OCI-LY7 (cell line): ENCODE data around the gene ACIN1. TPM values are rescaled to one million over a fixed set of nuclear protein-coding genes. Genes with fewer than 3 reads are reported as not detected.

Experiments
- BruUV-seq: library from RNA; stranded (reverse); fragments of 400-500 nt; replicated peaks from 2 replicates; lab custom pipeline; 2021; lab: Mats Ljungman, UMichigan
- CTCF ChIA-PET: fragments of 300-600 bp; sonication (Branson Sonifier 250); formaldehyde crosslinking; loops from one replicate; lab custom pipeline; 2022; ENCODE audit warnings: antibody characterized with exemption; ENCODE audit not compliant: unreplicated experiment; lab: Charles Lee
- POLR2A ChIA-PET: fragments of 300-600 bp; sonication (Branson Sonifier 250); formaldehyde crosslinking; loops from one replicate; lab custom pipeline; 2022; ENCODE audit warnings: antibody characterized with exemption; lab: Charles Lee
- DNase-seq: peaks from one replicate; pipeline ENCODE4 v3.0.0-alpha.2; 2015; ENCODE audit warnings: low spot score
- H2AFZ ChIP-seq: fragments of 200-600 bp; sonication (generic), shearing (Covaris generic); 2 replicates; pipeline ENCODE4 v1.6.1; 2014; ENCODE audit warnings: mild to moderate bottlenecking, antibody characterized with exemption, low read length, moderate library complexity
- H3K27ac ChIP-seq: fragments of 200-600 bp; sonication (generic); 2 replicates; pipeline ENCODE4 v1.5.1; 2014; ENCODE audit warnings: mixed run types, low read depth, mild to moderate bottlenecking, moderate library complexity, low read length, inconsistent platforms; ENCODE audit not compliant: poor library complexity, severe bottlenecking
- H3K36me3 ChIP-seq: fragments of 200-600 bp; sonication (generic); 2 replicates; pipeline ENCODE4 v1.6.1; 2014; ENCODE audit warnings: mild to moderate bottlenecking, antibody characterized with exemption, low read length, moderate library complexity, mixed read lengths; ENCODE audit not compliant: insufficient read depth
- H3K4me1 ChIP-seq: fragments of 200-600 bp; sonication (generic); 2 replicates; pipeline ENCODE4 v1.5.1; 2014; ENCODE audit warnings: mild to moderate bottlenecking, low read length; ENCODE audit not compliant: insufficient read depth, poor library complexity, severe bottlenecking
- H3K4me2 ChIP-seq: fragments of 200-600 bp; sonication (generic); 2 replicates; pipeline ENCODE4 v1.6.1; 2014; ENCODE audit warnings: mild to moderate bottlenecking, low read length
- H3K4me3 ChIP-seq: fragments of 200-600 bp; sonication (generic); 2 replicates; pipeline ENCODE4 v1.5.1; 2014; ENCODE audit warnings: mild to moderate bottlenecking, low read depth, low read length; ENCODE audit not compliant: poor library complexity, severe bottlenecking
- H3K79me2 ChIP-seq: fragments of 200-600 bp; sonication (generic); 2 replicates; pipeline ENCODE4 v1.6.1; 2016; ENCODE audit warnings: low read depth, mild to moderate bottlenecking, low read length, moderate library complexity, mixed read lengths; ENCODE audit not compliant: insufficient read depth
- H3K9me2 ChIP-seq: fragments of 200-600 bp; sonication (generic); 2 replicates; pipeline ENCODE4 v1.6.1; 2016; ENCODE audit warnings: mild to moderate bottlenecking, low read length, mixed read lengths; ENCODE audit not compliant: insufficient read depth
- H3K9me3 ChIP-seq: fragments of 200-600 bp; sonication (generic); 2 replicates; pipeline ENCODE4 v1.6.1; 2014; ENCODE audit warnings: mild to moderate bottlenecking, mixed run types, low read length, mixed read lengths
- H4K20me1 ChIP-seq: fragments of 200-600 bp; sonication (generic); 2 replicates; pipeline ENCODE4 v1.6.1; 2014; ENCODE audit warnings: mild to moderate bottlenecking, antibody characterized with exemption, low read length, moderate library complexity, mixed read lengths; ENCODE audit not compliant: insufficient read depth
- EZH2phosphoT487 ChIP-seq: fragments of 200-600 bp; sonication (generic); IDR thresholded peaks from 2 replicates; pipeline ENCODE4 v1.6.1; 2018; ENCODE audit warnings: low read depth, borderline replicate concordance, mild to moderate bottlenecking, mixed run types, antibody characterized with exemption, low read length, moderate library complexity, mixed read lengths
- intact Hi-C: fragments of 100-400 bp; cut with micrococcal nuclease; formaldehyde crosslinking; loops from one replicate; pipeline ENCODE4 v1.10.0; 2022; ENCODE audit not compliant: unreplicated experiment
- total RNA-seq, 2 experiments: library from RNA; depleted of rRNA in 1 of 2; stranded (reverse); fragments of >200 nt in 1 of 2; shearing (Covaris generic) in 1 of 2; gene quantifications; 2 replicates each; pipeline ENCODE4 v1.2.3, GENCODE V29; 2014 to 2022
- TF ChIP-seq, protein P1 (sequence below): fragments of 200-600 bp; sonication (generic); conservative IDR thresholded peaks from 2 replicates; pipeline ENCODE4 v1.5.1; 2014; ENCODE audit warnings: mild to moderate bottlenecking, antibody characterized with exemption, low read length, moderate library complexity, mixed read lengths

Gene ACIN1
- total RNA-seq, 2 experiments from 2014 or later = 107 to 206 TPM

DNA sequence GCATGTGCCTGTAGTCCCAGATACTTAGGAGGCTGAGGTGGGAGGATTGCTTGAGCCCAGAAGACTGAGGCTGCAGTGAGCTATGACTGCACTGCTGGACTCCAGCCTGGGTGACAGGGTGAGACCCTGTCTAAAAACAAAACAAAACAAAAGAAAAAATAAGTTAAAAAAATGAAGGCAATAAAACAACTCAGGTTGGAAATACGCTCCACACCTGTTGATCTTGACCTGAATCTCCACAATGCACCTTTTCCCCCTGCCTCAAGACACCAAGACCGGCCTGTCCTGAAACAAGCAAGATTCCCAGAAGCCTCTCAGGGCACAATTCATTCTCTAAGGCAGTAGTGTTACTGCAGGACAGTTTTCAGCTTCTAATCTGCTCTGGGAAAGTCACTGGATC, 44.9 kb upstream of the ACIN1 start:
- no peaks in the 10 kb centered on the region for H4K20me1 ChIP-seq
- H2AFZ ChIP-seq = no peak overlapping the region
- no peaks in the 10 kb centered on the region for H3K36me3 ChIP-seq
- no peak for DNase-seq
- no peaks in the 10 kb centered on the region for H3K4me1 ChIP-seq
- H3K4me3 ChIP-seq = no peak overlapping the region
- no peak overlapping the region for H3K4me2 ChIP-seq
- CTCF ChIA-PET = no interaction called here
- no peaks in the 10 kb centered on the region for H3K9me3 ChIP-seq
- no peaks in the 10 kb centered on the region for H3K9me2 ChIP-seq
- POLR2A ChIA-PET = no interaction called here
- H3K27ac ChIP-seq = no peak overlapping the region
- TF ChIP-seq, protein P1, sequence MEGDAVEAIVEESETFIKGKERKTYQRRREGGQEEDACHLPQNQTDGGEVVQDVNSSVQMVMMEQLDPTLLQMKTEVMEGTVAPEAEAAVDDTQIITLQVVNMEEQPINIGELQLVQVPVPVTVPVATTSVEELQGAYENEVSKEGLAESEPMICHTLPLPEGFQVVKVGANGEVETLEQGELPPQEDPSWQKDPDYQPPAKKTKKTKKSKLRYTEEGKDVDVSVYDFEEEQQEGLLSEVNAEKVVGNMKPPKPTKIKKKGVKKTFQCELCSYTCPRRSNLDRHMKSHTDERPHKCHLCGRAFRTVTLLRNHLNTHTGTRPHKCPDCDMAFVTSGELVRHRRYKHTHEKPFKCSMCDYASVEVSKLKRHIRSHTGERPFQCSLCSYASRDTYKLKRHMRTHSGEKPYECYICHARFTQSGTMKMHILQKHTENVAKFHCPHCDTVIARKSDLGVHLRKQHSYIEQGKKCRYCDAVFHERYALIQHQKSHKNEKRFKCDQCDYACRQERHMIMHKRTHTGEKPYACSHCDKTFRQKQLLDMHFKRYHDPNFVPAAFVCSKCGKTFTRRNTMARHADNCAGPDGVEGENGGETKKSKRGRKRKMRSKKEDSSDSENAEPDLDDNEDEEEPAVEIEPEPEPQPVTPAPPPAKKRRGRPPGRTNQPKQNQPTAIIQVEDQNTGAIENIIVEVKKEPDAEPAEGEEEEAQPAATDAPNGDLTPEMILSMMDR = no peak
- TF ChIP-seq EZH2phosphoT487 = no peak
- no peaks in the 10 kb centered on the region for H3K79me2 ChIP-seq
- intact Hi-C loops = no loop called here
- BruUV-seq = no TSS peak

DNA sequence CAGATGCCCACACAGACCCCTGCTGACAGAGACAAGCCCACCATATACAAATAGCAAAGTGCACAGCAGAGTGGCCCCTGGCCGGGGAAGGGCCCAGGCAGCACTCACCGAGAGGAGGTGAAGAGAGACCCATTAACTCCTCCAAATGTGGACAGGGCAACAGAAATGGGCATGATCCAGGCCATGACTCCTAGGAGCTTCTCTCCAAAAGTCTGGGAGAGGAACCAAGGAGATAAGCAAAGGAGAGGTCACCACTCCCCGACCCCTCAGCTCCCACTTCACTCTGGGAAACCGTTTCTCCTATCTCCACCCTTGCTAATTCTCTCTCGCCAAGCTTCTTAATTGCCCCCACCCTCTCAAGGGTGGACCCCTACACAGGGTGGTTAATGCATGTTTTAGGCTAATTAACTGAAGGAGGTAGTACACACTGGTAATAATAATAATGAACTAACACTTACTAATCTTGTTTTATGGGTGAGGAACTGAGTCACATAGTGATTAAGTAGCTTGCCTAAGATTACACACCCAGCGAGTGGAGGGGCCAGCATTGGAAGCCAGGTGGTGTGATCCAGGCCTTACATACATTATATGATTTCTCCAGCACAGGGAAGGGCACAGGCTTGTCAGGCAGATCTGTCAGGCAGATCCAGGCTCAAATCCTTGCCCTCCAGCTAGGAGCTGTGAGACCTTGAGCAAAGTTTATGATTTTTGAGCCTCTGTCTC, 43.0 kb upstream of the ACIN1 start:
- H3K79me2 ChIP-seq = no peaks in the 10 kb centered on the region
- CTCF ChIA-PET = no interaction called here
- no peak overlapping the region for H3K4me2 ChIP-seq
- H3K36me3 ChIP-seq = no peaks in the 10 kb centered on the region
- H3K9me2 ChIP-seq = no peaks in the 10 kb centered on the region
- H3K27ac ChIP-seq = no peak overlapping the region
- POLR2A ChIA-PET = no interaction called here
- intact Hi-C loops = no loop called here
- no peak for DNase-seq
- H3K9me3 ChIP-seq = no peaks in the 10 kb centered on the region
- H4K20me1 ChIP-seq = no peaks in the 10 kb centered on the region
- no peak for TF ChIP-seq EZH2phosphoT487
- TF ChIP-seq, protein P1 = no peak
- no peak overlapping the region for H3K4me3 ChIP-seq
- H2AFZ ChIP-seq = no peak overlapping the region
- BruUV-seq = no TSS peak
- H3K4me1 ChIP-seq = peaks cover 6% of the 10 kb centered on the region

DNA sequence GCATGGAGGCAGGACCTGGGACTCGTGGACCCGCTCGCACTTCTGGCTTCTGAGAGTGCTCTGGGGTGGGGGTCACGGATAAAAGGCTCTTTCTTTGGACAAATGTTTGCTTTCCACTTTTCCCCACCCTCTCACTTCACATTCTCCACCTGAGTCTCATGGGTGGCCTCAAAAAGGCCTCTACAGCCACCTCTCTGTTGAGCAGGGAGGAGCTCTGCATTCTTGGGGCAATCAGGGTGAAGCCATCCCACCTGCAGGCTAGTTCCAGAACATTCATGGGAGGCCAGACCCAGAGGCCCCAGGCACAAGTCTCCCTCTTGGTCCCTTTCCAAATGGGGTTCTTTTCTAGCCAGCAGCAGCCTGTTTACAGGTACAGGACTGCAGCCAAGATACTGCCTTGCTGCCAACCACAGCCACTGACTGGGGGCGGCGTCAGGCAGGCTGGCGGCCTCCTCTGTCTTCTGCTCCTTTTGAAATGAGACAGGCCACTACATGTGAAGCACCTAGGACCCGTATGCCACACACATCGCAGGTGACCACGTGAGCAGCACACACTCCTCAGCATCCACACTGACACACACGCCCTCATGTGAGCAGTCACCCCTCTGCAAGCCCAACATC, 42.4 kb upstream of the ACIN1 start:
- no peak overlapping the region for H3K4me2 ChIP-seq
- no peak overlapping the region for H3K27ac ChIP-seq
- peaks cover 6% of the 10 kb centered on the region for H3K4me1 ChIP-seq
- H3K79me2 ChIP-seq = no peaks in the 10 kb centered on the region
- no peaks in the 10 kb centered on the region for H3K36me3 ChIP-seq
- H2AFZ ChIP-seq = no peak overlapping the region
- no peaks in the 10 kb centered on the region for H3K9me3 ChIP-seq
- no peak overlapping the region for H3K4me3 ChIP-seq
- ChIA-PET CTCF (no interaction called here), POLR2A (no interaction called here)
- no peaks in the 10 kb centered on the region for H4K20me1 ChIP-seq
- DNase-seq = no peak
- H3K9me2 ChIP-seq = no peaks in the 10 kb centered on the region
- intact Hi-C loops = no loop called here
- no TSS peak for BruUV-seq
- TF ChIP-seq EZH2phosphoT487 = no peak
- TF ChIP-seq, protein P1 = no peak
